ENCODE results near the gene AXL. TPM values are rescaled to one million over a fixed set of nuclear protein-coding genes. Genes with fewer than 3 reads are reported as not detected.

Gene AXL
- total and polyA plus RNA-seq, 9 of the 15 experiments (the other 6 are each of a cell fraction or from before 2014, with no cell fraction given) = 0.80 to 6.6 (median 1.6) TPM

DNA sequence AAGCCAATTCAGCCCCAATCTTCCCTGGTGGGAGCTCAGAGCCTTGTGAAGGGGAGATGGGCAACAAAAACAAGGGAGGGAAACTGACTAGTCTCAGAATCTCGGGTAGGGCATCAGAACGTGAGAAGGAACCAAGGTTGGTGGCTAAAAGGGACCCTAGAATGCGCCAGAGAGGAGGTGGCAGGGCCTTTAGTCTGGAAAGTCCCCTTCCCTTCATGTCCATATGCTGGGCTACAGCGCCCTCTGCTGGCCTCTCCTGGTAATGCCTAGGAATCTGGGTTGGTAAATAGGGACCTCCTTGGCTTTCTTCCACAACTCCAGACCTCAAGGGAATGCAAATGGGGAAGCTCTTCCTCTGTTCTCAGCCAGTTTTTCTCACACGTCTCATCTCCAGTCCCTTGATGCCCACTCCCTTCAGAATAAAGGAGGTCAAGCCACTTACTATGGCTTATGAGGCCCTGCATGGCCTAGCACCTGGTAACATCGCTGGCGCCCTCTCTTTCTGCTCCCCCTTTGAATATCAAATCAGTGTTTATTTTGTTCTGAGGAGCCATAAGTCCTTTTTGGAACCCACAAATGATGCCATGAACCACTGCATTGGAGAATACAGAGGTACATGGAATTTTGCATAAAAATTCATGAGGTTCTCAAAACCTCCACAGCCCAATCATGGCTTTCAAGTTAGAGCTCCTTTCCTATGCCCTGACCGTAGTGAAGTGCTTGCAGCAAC, 89.6 kb downstream of the AXL start (continued):
- peak; percentile 97 for TF ChIP-seq CTCFL (IDR thresholded peaks at IDR 0.05; ENCODE audit: borderline replicate concordance, insufficient read depth, low read depth, low read length, poor library complexity, severe bottlenecking)
- TF ChIP-seq BRF2 (IDR thresholded peaks at IDR 0.05; ENCODE audit: borderline replicate concordance, insufficient read depth, insufficient read length) = no peak
- TF ChIP-seq DEAF1 (CRISPR knock-in tag; IDR thresholded peaks at IDR 0.05) = peak; percentile 59; the same call in 1 of the 2 replicates
- TF ChIP-seq ZNF445 (CRISPR knock-in tag; IDR thresholded peaks at IDR 0.05; ENCODE audit: low read depth) = no peak
- TF ChIP-seq HNRNPH1 (optimal IDR thresholded peaks at IDR 0.05; ENCODE audit: low read depth, low read length) = no peak
- TF ChIP-seq GATAD2A (IDR thresholded peaks at IDR 0.05) = no peak
- TF ChIP-seq MAZ (CRISPR knock-in tag; conservative IDR thresholded peaks at IDR 0.05 in 1 of 2, IDR thresholded peaks at IDR 0.05 in 1 of 2) = peak; percentile 60 to 62; a peak in 2 of 4 replicates
- no peak for TF ChIP-seq NR1H2 (CRISPR knock-in tag; IDR thresholded peaks at IDR 0.05)
- no peak; the same call in 1 of the 2 replicates for TF ChIP-seq ZBTB7A (IDR thresholded peaks at IDR 0.05; ENCODE audit: borderline replicate concordance, control insufficient read depth, low read depth, low read length)
- TF ChIP-seq POLR2A (conservative IDR thresholded peaks at IDR 0.05) = peak; percentile 78
- TF ChIP-seq ZNF175 (CRISPR knock-in tag; IDR thresholded peaks at IDR 0.05; ENCODE audit: low read depth) = no peak
- TF ChIP-seq CSDE1 (IDR thresholded peaks at IDR 0.05) = no peak
- no peak for TF ChIP-seq ZNF217 (CRISPR knock-in tag; IDR thresholded peaks at IDR 0.05)
- TF ChIP-seq CC2D1A (IDR thresholded peaks at IDR 0.05) = no peak
- TF ChIP-seq ZNF76 (CRISPR knock-in tag; IDR thresholded peaks at IDR 0.05; ENCODE audit: borderline replicate concordance) = no peak
- no peak for TF ChIP-seq KDM1A (IDR thresholded peaks at IDR 0.05)
- no peak for TF ChIP-seq KDM5B (IDR thresholded peaks at IDR 0.05; ENCODE audit: insufficient replicate concordance, low read depth, low read length)
- no peak for TF ChIP-seq CGGBP1 (CRISPR knock-in tag; IDR thresholded peaks at IDR 0.05)
- TF ChIP-seq TRIM25 (IDR thresholded peaks at IDR 0.05; ENCODE audit: borderline replicate concordance) = no peak
- TF ChIP-seq NFRKB (IDR thresholded peaks at IDR 0.05; ENCODE audit: low read depth) = no peak
- no peak for TF ChIP-seq ZNF354B (CRISPR knock-in tag; IDR thresholded peaks at IDR 0.05)
- TF ChIP-seq ZNF589 (CRISPR knock-in tag; IDR thresholded peaks at IDR 0.05; ENCODE audit: low read depth) = no peak
